Dermis blood vessel endothelial cell (primary cell): Measurements from ENCODE around the gene TOM1L2. TPM values are rescaled to one million over a fixed set of nuclear protein-coding genes. Genes with fewer than 3 reads are reported as not detected.
A peak's percentile ranks its signal among the peaks of the same experiment; 100 is the strongest.

Source experiments
- DNase-seq: peaks from one replicate; pipeline ENCODE4 v3.0.0; 2010
- total RNA-seq: library from RNA; depleted of rRNA; stranded (reverse); fragments of >200 nt; gene quantifications from 2 replicates; pipeline ENCODE4 v1.2.3, GENCODE V29; 2014

The TOM1L2 gene
- total RNA-seq, 1 donor from 2014 or later: 21.6 TPM

DNA sequence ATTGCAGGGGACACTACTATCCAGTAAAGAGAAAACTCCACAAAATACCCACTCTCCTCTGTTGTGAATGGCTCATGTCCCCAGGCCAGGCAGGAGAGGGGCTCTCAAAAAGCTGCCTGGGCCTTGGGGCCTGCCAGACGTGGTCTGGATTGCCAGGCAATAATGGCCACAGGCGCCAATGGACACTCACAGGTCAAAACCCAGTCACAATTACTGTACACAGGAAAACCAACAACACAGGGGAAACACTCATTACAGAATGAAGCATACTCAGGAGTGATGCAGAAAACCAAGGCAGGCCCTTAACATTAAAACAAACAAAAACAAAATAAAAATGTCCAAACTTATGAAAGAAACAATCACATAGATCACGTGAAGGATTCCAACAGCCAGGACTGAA, 100.3 kb downstream of the TOM1L2 start:
- DNase-seq: peak; percentile 50

DNA sequence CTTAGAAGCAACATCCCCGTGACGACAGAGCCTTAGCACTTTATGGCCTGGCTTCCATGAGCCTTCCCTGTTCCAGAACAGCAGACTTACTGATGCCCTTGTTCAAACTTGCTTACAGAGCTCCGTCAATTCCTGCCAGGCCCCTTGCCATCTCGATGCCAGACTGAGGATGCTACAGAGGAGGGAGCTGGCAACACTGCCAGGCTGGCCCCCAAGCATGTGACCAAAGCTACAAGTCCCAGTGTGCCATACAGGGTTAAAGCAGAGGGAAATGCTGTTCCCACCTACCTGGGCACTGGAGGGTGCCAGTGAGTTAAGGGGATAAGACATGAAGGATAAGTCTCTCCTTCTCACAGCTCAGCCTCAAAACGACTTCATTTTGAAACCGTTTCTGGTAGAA, 102.0 kb downstream of the TOM1L2 start:
- DNase-seq: no peak

- DNase-seq: peak; percentile 86
These were observed 103.3 kb downstream of the TOM1L2 start for GRCh38 chr17:17868641-17869522.

DNA sequence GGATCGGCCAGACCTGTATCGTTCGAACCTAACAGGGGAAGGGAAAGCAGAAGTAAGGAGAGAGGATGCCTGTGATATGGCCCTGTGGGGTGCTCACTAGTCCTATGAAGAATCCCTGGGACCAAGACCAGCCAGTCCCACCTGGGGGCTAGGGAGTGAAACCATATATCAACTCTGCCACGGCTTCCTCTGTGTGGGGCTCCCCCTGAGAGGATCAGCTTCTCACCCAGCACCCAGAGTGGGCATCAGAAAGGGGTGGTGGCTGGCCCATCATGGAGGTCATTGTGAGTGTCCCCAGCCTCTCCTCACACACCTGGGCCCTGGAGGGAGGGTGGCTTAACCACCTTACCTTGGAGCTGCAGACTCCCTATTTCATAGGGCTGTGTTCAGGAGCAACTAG, 105.3 kb downstream of the TOM1L2 start:
- no peak for DNase-seq

DNA sequence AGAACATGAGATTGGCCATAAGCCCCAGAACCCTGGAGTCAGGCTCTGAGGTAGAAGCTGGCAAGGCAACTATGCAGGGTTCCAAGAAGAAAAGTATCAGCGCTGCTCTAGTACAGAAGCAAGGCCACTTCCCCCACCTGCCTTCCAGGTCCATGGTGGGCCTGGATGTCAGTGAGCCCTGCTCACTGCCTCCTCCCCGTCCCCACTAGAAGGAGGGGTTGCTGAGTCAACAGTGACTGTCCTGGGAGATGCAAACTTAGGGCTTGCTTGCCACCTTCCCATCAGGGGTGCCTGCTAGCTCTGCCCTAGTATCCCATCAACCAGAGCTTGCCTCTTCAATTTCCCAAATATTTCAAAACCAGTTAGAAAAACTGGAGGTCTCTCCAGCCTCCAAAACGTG, 105.8 kb downstream of the TOM1L2 start:
- no peak for DNase-seq

GRCh38 chr17:17865035-17865434, 107.2 kb downstream of the TOM1L2 start:
- no peak for DNase-seq

DNA sequence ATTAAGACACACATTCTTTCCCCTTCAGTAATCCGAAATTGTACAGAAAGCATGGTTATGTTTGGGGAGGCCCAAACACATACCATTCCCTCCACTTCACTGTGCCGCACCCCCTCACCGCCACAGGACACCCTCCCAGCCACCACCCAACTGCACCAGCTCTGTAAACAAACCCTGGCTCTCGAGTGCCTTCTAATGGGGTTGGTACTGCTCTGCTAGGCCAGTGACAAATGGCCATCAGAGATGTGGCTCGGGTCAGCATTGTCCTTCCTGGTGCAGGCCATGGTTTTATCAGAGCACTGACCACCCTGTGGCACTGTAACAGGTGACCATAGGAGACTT, 111.5 kb downstream of the TOM1L2 start:
- no peak for DNase-seq

GRCh38 chr17:17859909-17860765, 112.1 kb downstream of the TOM1L2 start:
- DNase-seq: peak; percentile 78

DNA sequence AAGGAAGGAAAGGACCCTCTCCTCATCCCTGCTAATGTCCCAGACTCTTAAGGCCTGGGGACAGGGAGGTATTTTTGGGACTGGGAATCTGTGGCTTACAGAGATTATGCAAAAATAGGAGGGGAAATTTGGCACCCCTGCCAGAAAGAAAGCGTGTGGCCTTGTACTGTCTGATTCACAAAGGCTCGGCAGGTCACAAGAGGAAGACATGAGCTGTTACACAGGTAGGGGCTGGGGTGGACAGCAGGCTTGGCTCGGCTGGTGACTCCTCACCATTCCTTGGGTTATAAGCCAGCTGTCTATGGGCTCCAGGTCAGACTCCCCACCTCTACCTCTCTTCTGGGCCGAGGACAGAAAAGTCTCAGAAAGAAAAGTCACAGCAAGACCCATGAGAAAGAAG, 114.7 kb downstream of the TOM1L2 start:
- DNase-seq: no peak

DNA sequence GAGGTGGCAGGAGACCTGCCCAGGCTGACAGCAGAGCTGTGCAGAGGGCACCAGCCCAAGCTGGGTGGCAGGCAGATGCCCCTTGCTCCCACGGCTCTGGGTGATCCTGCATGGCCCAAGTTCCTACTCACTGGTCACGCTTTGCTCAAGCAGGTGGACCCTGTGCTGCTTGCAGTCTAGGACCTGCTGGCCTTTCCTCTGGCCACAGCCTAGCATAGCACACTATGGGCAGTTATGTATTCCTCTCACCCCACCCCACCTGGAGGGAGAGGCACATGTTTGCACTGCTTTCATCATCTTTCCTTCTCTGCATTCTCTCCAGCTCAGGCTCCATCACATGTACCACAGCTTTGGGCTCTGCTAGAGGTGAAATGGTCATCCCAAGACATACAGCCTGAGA, 115.8 kb downstream of the TOM1L2 start:
- no peak for DNase-seq

DNA sequence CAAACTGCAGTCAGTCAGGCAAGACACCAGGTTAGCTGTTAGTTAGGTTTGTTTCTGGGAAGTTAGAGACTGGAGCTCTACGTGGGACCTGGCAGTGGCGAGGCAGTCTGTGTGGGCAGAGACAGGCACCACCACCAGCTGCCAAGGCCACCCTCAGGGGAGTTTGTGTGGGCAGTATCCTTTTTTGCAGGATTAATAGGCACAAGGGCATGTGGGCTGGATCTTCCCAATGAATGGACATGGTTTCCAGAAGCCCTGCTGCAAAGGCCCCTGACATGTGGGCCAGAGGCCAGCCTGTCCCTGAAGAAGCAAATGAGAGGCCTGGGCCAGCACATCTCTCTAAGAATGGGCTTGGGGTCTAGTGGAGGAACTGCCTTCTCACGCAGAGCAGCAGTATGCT, 116.2 kb downstream of the TOM1L2 start:
- no peak for DNase-seq

DNA sequence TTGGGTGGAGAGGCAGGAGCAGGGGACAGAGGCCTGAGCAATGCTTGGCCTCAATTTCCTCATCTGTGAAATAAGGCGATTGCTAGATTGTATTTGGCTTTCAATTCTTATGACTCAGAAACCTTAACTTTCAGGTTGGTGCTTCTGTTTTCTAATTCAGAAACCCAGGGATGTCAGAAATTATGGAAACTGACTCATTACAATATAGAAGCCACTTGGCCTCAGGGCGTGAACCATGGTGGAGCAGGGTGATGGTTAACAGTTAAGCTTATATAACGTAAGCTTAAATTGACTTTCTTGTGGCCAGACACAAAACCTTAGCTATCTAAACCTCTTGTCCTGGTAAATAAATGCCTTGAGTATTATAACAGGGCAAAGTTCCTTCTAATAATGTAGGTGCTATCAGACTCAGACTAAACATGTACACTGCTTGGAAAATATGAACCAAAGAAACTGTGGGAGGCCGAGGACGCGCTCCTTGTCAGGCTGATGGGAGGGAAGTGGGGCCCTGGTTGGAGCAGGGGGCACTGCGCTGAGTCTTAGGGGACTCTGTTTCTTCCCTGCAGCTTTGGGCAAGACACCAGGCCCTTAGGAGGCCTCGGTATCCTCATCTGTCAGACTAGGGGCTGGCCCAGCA, 118.3 kb downstream of the TOM1L2 start:
- no peak for DNase-seq

DNA sequence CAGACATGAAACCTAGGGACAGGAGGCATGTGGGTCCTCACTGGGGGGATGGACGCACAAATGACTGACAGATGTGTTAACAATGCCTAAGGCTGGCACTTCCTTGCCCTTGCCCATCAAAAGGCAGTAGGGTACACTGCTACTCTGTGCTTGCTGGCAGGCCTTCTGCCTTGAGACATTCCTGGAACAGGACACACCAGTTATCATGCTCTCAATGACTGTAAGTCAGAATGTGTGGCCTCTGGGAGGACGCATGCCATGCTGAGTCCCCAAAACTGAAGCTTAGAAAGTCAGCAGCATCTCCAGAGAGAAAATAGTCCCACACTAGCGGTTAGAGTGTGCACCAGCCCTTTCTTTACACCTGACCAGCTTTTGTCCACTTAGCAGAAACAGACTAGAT, 119.3 kb downstream of the TOM1L2 start:
- no peak for DNase-seq

DNA sequence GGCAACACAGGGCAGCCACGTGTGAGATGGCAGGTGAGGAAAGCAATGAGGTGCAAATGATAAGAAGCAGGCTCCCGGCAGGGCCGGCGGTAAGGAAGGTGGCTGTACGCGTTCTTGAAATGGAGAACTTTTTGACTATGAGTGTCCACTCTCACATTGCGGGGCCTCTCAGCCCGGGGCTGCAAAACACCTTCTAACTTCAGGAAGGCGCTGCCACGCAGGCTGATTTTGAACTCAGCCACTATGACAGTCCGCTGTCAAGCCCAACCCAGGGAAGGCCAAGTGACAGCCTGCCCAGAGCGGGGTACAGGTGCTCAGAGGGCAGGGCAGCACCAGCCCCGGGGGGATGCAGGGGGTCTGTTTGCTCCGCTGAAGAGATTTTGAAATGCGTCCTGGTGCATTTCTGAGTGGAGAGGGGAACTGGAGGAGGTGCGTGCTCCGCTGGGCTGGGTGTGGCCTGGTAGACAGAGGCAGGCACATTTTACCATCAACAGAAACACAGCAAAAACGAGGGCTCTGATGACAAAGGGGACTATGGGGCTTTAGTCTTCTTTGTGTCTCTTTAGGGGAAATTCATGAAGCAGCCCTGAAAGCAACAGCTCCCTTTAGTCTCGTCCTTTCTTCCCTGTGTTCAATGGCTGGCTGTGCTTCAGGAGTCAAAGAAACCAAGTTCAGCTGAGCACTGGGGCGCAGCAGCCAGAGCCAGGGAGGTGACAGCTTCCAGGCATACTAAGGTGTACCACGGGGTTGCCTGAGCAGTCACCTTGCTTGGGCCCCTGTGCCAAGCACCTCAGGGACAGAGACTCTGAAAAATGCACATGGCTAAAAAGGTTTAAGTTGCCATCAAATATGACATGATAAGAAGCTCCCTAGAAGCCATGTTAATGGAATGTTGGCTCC, 120.8 kb downstream of the TOM1L2 start:
- no peak for DNase-seq

DNA sequence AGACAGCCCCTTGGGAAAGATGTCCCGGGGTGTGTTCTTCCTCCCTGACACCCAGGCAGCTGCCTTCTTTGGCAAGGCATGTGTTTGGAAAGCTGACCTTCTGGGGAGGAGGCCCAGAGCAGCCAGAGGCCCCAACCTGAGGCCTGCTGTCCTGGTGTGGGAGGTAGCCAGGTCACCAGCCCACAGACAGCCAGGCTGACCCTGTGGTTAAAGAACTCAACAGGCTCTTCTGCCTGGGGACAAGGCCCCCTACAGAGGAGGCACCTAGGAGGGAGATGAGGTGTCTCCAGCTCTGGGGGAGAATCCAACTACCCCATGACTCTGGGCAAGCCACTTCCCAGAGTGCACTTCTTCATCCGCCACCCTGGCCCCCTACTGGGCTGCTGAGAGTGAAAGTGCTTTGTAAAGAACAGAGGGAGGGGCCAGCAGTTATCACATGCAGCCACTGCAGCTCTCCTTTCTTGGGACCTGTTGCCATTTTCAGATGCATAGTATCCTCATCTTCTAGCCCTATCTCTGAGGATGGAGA, 122.3 kb downstream of the TOM1L2 start:
- DNase-seq: peak; percentile 57

GRCh38 chr17:17849147-17849820, 122.9 kb downstream of the TOM1L2 start:
- no peak for DNase-seq

GRCh38 chr17:17848311-17849082, 123.7 kb downstream of the TOM1L2 start:
- DNase-seq: no peak

DNA sequence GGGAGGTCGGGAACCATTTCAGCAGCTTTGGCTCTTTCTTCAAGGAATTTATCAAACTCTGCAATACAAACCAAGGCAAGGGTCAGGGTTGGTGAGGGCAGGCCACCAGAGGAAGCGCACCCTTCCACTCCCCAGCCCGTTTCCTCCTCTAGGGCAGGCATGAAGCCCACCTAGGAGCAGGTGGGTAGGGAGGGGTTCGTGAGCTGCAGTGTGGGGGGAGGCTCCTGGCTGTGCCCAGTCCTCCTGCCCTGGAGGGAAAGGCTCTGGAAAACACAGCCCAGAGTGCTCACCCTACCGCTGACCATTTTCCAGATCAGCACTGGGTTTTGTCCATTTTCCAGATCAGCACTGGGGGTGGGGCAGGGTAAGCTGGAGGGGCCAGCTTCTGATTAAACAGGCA, 124.5 kb downstream of the TOM1L2 start:
- no peak for DNase-seq

DNA sequence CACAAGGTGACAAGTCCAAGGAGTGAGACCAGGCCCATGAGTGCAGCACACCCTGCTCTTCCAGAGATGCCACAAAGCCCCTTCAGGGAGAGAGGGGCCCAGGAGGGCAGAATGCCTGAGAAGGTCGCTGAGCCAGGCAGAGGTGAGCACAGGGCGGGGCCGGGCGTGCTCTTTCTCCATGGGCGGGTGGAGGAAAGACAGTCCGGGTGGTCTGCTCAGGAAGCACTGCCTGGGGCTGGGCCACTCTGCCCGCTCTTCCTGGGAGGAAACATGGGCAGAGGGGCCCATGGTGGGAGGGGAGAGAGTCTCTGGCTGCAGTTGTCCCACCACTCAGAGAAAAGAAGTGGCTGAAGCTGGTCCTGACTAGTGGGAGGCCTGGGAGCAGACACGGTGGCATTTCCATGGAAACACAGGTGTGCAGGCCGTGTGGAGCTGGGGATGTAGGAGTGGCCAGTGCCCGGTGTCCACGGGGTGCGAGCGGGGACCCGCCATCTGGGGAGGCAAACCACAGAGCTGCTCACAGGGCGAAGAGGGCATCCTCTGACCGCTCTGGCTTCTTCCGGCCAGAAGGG, 125.0 kb downstream of the TOM1L2 start:
- DNase-seq: no peak

DNA sequence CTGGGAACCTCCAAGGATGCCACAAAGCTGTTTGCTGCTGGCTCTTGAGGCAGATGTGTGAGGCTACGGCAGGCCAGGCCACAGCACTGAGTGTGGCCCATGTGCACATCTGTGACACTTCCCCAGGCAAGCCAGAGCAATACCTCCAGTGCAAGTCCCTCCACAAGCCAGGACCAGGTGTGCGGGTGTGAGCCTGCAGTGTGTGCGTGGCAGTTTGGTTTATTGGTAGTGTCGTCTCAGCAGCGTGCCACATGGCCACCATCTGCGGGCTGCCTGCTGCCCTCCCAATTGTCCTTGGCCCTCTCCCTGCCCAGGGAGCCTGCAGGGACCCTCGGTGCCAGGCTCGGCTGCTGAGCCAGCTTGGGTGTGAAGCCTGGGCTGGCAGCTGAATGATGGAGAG, 125.6 kb downstream of the TOM1L2 start:
- DNase-seq: no peak
